CD8-positive, alpha-beta memory T cell (primary cell): ENCODE measurements around the gene PROSER3. TPM values are rescaled to one million over a fixed set of nuclear protein-coding genes. Genes with fewer than 3 reads are reported as not detected.
A peak's percentile ranks its signal among the peaks of the same experiment; 100 is the strongest.

ENCODE experiments used
- CTCF ChIA-PET: fragments of 350-600 bp; sonication (Branson Sonifier 250); formaldehyde crosslinking; loops from one replicate; lab custom pipeline; 2021; ENCODE audit warnings: antibody characterized with exemption; lab: Charles Lee
- POLR2A ChIA-PET: fragments of 350-600 bp; sonication (Branson Sonifier 250); formaldehyde crosslinking; loops from one replicate; lab custom pipeline; 2021; ENCODE audit warnings: antibody characterized with exemption; lab: Charles Lee
- DNase-seq, 5 donors: peaks; one replicate each; pipeline versions ENCODE4 v3.0.0 to v3.0.0-alpha.2; 2020 to 2022; ENCODE audit warnings: mixed read lengths in 1 of 5
- H3K27ac ChIP-seq: one replicate; pipeline ENCODE4 v1.7.0; 2013; ENCODE audit warnings: low read depth, mild to moderate bottlenecking, low read length, moderate library complexity
- H3K27me3 ChIP-seq: 2 replicates; pipeline ENCODE4 v1.7.0; 2013; ENCODE audit warnings: low read length, mild to moderate bottlenecking; ENCODE audit not compliant: insufficient read depth, poor library complexity, severe bottlenecking
- H3K36me3 ChIP-seq: 2 replicates; pipeline ENCODE4 v1.7.0; 2013; ENCODE audit warnings: mild to moderate bottlenecking, low read length, moderate library complexity; ENCODE audit not compliant: insufficient read depth
- H3K4me1 ChIP-seq: 2 replicates; pipeline ENCODE4 v1.7.0; 2013; ENCODE audit warnings: mild to moderate bottlenecking, low read length, moderate library complexity; ENCODE audit not compliant: insufficient read depth
- H3K4me3 ChIP-seq: 2 replicates; pipeline ENCODE4 v1.7.0; 2013; ENCODE audit warnings: mild to moderate bottlenecking, low read length
- H3K9me3 ChIP-seq: 2 replicates; pipeline ENCODE4 v1.7.0; 2013; ENCODE audit warnings: mild to moderate bottlenecking, low read length
- H3K27ac Mint-ChIP-seq, 8 donors: one replicate each; pipeline ENCODE4 v1.8.0; 2020 to 2021; ENCODE audit warnings: mixed read lengths in 8 of 8, mild to moderate bottlenecking in 6 of 8, inconsistent platforms in 3 of 8, moderate library complexity in 3 of 8
- H3K27me3 Mint-ChIP-seq, 2 donors: one replicate each; pipeline ENCODE4 v1.8.0; 2020 to 2021; ENCODE audit warnings: mixed read lengths in 2 of 2, mild to moderate bottlenecking in 1 of 2, moderate library complexity in 1 of 2
- H3K36me3 Mint-ChIP-seq, 3 donors: one replicate each; pipeline ENCODE4 v1.8.0; 2020 to 2021; ENCODE audit warnings: mixed read lengths in 3 of 3, inconsistent platforms in 1 of 3, mild to moderate bottlenecking in 1 of 3
- H3K4me1 Mint-ChIP-seq, 3 donors: one replicate each; pipeline ENCODE4 v1.8.0; 2020 to 2021; ENCODE audit warnings: mixed read lengths in 3 of 3, inconsistent platforms in 1 of 3, mild to moderate bottlenecking in 1 of 3
- H3K4me3 Mint-ChIP-seq, 7 donors: one replicate each; pipeline ENCODE4 v1.8.0; 2020 to 2021; ENCODE audit warnings: mixed read lengths in 7 of 7, mild to moderate bottlenecking in 6 of 7, moderate library complexity in 4 of 7, inconsistent platforms in 2 of 7
- H3K9me3 Mint-ChIP-seq, 5 donors: one replicate each; pipeline ENCODE4 v1.8.0; 2020 to 2022; ENCODE audit warnings: mixed read lengths in 5 of 5, mild to moderate bottlenecking in 3 of 5, moderate library complexity in 2 of 5, inconsistent platforms in 1 of 5
- polyA plus RNA-seq: library from polyadenylated mRNA; unstranded; fragments of 300-500 nt; fragmentation: Illumina TruSeq; gene quantifications from one replicate; pipeline ENCODE4 v1.2.3, GENCODE V29; 2021
- total RNA-seq, 2 experiments: library from RNA; stranded (reverse); gene quantifications; one replicate each; pipeline ENCODE4 v1.2.3, GENCODE V29; 2021

The PROSER3 gene
- total RNA-seq (10 to 100 TPM; 35.2 to 40.5 TPM), polyA plus RNA-seq (8.3 TPM)

DNA sequence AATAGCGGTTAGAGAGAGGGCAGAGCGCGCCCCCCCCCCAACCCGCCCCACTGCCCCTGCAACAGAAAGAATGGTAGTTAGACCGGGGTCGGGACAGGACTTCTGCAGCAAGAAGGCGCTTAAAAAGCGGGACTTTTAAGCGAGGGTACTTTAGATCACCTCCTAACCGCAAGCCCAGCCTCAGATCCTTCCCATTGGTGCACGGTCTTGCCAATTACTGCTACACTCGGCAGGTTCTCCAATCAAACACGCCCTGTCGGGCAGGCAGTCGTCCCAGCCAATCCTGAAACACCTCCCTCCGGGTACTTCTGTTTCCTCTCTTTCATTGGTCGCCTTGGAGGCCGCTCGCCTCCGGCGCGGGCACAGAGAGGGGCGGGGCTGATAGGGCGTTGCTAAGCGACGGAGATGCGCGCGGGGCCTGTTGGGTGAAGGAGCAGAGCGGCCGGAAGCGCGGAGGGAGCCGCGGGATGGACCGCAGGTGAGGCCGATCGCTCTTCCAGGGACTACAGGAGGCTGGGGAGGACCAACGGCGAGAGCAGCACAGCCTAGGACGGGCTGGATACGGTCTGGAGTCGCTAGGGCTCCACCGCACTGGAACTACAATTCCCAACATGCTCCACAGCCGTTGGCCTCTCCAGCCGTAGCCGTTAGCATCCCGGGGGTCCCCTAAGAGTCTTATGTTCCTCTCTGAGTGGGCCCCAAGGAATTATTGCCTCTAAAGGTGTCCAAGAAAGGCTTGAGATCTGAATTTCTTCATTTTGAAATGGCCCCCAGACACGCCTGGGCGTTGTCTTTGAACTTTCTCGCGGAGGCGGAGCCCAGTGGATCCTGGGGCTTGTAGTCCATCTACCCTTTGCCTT is at the start of gene PROSER3:
Gene PROSER3 (plus strand): TSS at position 428 of the 860 bp plus-strand sequence. CDS start 40 bp downstream, at position 468.
- Mint-ChIP-seq H3K27ac (peak within 1 kb of the TSS; percentile 86 to 98 (median 94)), H3K9me3 (peaks cover 0 to 2% (median 0%) of the 10 kb centered on the region in 5 donors), H3K27me3 (peaks cover 0 to 4% of the 10 kb centered on the region in 2 donors), H3K4me3 (peak within 1 kb of the TSS; percentile 93 to 100 (median 95)), H3K4me1 (peaks cover 23 to 47% (median 24%) of the 10 kb centered on the region in 3 donors), H3K36me3 (peaks cover 3 to 44% (median 9%) of the 10 kb centered on the region in 3 donors)
- Histone ChIP-seq H3K4me3 (peak within 1 kb of the TSS; percentile 100), H3K36me3 (peaks cover 12% of the 10 kb centered on the region), H3K4me1 (peaks cover 22% of the 10 kb centered on the region), H3K27ac (peak within 1 kb of the TSS; percentile 99), H3K9me3 (no peaks in the 10 kb centered on the region), H3K27me3 (no peaks in the 10 kb centered on the region)
- ChIA-PET CTCF (no interaction called here), POLR2A (interaction anchor here (0.7 to 1.4 kb wide), 4 partner anchors 10 to 201 kb away, joined by 3 to 5 read pairs (median 4); partner anchors contain the start of gene LIN37)
- peak; percentile 94 to 99 (median 99) for DNase-seq

DNA sequence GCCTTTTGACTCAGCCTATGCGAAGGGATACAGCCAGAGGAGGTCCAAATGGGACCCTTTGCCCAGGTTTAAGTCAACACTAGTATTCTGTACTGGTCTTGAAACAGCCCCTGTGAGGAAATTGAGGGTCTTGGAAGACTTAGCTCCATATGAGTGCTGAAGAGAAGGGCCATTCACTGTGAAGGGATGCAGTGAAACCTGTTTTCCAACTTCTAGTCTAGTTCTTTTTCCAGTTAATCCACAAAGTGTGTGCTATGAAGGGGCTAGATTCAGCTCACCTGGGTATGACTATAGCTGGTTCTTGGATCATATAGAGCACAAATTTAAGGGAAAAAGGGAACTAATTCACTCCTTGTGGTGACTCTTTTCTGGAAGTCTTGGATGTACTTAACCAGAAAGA is 49.6 kb upstream of the PROSER3 start:
- ChIA-PET POLR2A (no interaction called here), CTCF (no interaction called here)
- Histone ChIP-seq H3K27ac (no peak overlapping the region), H3K9me3 (no peaks in the 10 kb centered on the region), H3K4me3 (no peak overlapping the region), H3K4me1 (peaks cover 26% of the 10 kb centered on the region), H3K27me3 (no peaks in the 10 kb centered on the region), H3K36me3 (no peaks in the 10 kb centered on the region)
- Mint-ChIP-seq H3K27me3 (peaks cover 0 to 4% of the 10 kb centered on the region in 2 donors), H3K36me3 (no peaks in the 10 kb centered on the region), H3K9me3 (no peaks in the 10 kb centered on the region), H3K27ac (peak overlapping the region in 1 of 8 donors; percentile 24), H3K4me1 (peaks cover 20 to 31% (median 31%) of the 10 kb centered on the region in 3 donors), H3K4me3 (no peak overlapping the region)
- DNase-seq, result no peak

DNA sequence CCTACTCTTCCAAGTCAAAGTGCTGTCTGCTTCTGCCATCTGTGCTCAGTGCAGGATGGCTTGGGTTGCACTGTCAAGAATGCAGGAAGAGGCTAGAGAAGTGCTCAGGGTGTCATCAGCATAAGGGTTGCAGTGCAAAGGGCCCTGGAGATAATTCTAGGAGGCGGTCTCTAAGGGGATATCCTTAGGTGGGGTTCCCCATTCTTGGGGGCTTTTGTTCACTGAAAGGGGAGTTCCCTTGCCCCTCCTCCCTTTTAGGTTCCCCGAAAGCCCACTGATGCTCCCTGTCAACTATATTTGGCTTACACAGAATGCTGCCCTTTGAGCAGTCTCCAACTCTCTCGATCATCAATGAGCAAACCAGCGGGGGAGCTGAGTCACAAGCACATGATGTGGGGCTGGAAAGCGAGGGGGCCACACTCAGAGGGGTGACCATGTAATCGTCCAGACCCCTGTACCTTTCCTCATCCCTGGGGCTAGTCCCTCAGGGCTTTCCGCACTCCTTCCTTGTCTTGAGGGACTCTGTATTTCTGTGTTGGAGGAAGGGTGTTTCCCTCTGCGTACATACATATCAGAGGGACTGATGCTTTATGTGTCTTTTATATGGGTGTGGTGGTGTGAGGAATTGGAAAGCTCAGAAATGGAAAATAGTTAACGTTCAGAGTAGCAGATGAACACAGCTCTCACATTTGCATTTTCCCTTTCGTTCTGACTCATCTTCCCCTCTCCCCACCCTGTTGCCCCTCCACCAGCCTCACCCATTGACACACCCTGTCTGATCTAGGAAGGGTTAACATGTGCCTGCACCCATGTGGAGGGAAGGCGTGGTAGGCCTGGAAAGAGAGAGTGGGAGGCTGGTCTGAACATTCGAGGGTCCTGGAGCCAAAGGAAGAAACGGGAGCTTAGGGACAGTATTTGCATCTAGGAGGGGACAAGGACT is 46.9 kb upstream of the PROSER3 start:
- Mint-ChIP-seq H3K9me3 (no peaks in the 10 kb centered on the region), H3K27ac (peak overlapping the region in 7 of 8 donors; percentile 10 to 92 (median 77)), H3K36me3 (no peaks in the 10 kb centered on the region), H3K4me1 (peaks cover 40 to 58% (median 56%) of the 10 kb centered on the region in 3 donors), H3K27me3 (peaks cover 0 to 6% of the 10 kb centered on the region in 2 donors), H3K4me3 (peak overlapping the region in 6 of 7 donors; percentile 8 to 52 (median 43))
- no peaks in the 10 kb centered on the region for H3K36me3 ChIP-seq
- POLR2A ChIA-PET, result interaction anchor here (2.8 kb wide), 1 partner anchor 9 kb away, joined by 16 read pairs; no protein-coding TSS in a partner anchor
- peaks cover 52% of the 10 kb centered on the region for H3K4me1 ChIP-seq
- no peaks in the 10 kb centered on the region for H3K9me3 ChIP-seq
- H3K27me3 ChIP-seq, result no peaks in the 10 kb centered on the region
- CTCF ChIA-PET, result interaction anchor here (0.9 to 2.2 kb wide), 4 partner anchors 8 to 29 kb away, joined by 3 to 6 read pairs (median 4); no protein-coding TSS in a partner anchor
- no peak overlapping the region for H3K4me3 ChIP-seq
- no peak overlapping the region for H3K27ac ChIP-seq
- DNase-seq, result no peak

DNA sequence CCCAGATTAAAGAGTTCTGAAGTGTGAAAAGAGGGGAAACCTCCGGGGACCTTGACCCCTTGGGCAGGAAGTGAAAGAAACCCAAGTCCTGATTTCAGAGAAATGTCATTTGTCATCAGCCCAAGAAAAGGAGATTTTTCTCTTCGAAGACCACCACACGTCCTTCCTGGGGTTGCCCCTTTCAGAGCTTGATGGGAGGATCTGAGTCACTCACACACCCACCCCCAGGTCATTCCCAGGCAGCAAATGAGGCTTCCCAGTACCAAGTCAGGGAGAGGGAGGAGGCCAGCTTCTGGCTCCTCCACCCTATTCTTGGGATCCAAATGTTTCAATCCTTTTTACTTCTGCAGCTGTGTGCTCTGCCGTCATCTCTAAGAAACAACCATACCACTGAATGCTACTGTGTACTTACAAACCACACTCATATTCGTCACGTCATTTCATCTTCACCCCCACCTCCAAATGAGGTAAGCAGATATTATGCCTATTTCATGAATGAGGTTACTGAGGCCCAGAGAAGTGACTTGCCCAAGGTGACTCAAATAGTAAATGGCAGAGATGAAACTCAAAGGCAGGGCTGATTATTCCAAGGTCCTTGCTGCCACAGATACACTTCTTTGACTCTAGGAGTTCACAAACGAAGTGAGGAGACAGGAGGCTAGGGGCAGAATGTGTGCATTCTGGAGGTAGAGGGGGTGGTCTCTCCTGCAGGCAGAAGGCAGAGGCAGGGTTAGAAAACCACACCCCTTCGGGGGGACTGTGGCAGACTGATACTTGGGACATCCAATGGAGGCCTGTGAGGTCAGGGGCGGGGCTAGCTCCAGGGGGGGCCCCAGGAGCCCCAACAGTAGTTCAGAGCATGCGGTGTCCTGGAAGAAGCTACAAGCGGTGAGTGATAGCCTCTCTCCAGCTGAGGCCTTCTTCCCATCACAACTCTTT is 45.1 kb upstream of the PROSER3 start:
- peak overlapping the region; percentile 45 for H3K27ac ChIP-seq
- ChIA-PET CTCF (interaction anchor here (0.8 to 4.0 kb wide), 5 partner anchors 10 to 203 kb away, joined by 3 to 20 read pairs (median 4); no protein-coding TSS in a partner anchor), POLR2A (interaction anchor here (2.8 kb wide), 1 partner anchor 11 kb away, joined by 16 read pairs; no protein-coding TSS in a partner anchor)
- Mint-ChIP-seq H3K27ac (peak overlapping the region; percentile 80 to 98 (median 90)), H3K4me3 (peak overlapping the region; percentile 55 to 84 (median 67)), H3K36me3 (peaks cover 0 to 6% (median 0%) of the 10 kb centered on the region in 3 donors), H3K27me3 (peaks cover 0 to 8% of the 10 kb centered on the region in 2 donors), H3K9me3 (no peaks in the 10 kb centered on the region), H3K4me1 (peaks cover 47 to 65% (median 64%) of the 10 kb centered on the region in 3 donors)
- H3K27me3 ChIP-seq, result no peaks in the 10 kb centered on the region
- no peaks in the 10 kb centered on the region for H3K9me3 ChIP-seq
- DNase-seq, result peak in 4 of 5 donors; percentile 30 to 62 (median 44)
- no peaks in the 10 kb centered on the region for H3K36me3 ChIP-seq
- peak overlapping the region; percentile 4 for H3K4me3 ChIP-seq
- peaks cover 58% of the 10 kb centered on the region for H3K4me1 ChIP-seq

DNA sequence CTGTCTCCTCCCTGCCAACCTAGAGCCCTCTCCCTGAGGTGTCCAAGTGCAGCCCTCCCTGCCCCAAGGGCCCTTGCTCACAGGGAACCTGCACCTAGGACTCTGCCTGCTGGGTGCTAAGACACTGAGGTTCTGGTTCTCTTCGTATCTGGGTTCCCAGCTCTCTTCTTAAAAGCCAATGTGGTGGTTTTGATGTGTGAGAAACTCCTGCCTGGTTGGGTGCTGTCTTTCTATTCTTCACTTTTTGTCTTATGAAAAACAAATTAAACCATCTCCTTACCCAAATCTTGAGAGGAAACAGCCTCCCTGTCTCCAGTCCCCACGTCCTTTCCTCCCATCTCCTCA is 44.5 kb upstream of the PROSER3 start:
- H3K9me3 ChIP-seq, result no peaks in the 10 kb centered on the region
- peak overlapping the region; percentile 4 for H3K4me3 ChIP-seq
- no peaks in the 10 kb centered on the region for H3K36me3 ChIP-seq
- Mint-ChIP-seq H3K27me3 (peaks cover 0 to 8% of the 10 kb centered on the region in 2 donors), H3K4me3 (peak overlapping the region; percentile 17 to 84 (median 67)), H3K36me3 (peaks cover 0 to 7% (median 0%) of the 10 kb centered on the region in 3 donors), H3K4me1 (peaks cover 47 to 67% (median 64%) of the 10 kb centered on the region in 3 donors), H3K27ac (peak overlapping the region; percentile 67 to 98 (median 90)), H3K9me3 (no peaks in the 10 kb centered on the region)
- H3K27ac ChIP-seq, result peak overlapping the region; percentile 45
- H3K4me1 ChIP-seq, result peaks cover 58% of the 10 kb centered on the region
- DNase-seq, result peak in 1 of 5 donors; percentile 41
- ChIA-PET POLR2A (interaction anchor here (2.8 kb wide), 1 partner anchor 12 kb away, joined by 16 read pairs; no protein-coding TSS in a partner anchor), CTCF (interaction anchor here (1.1 to 4.0 kb wide), 3 partner anchors 10 to 204 kb away, joined by 3 to 20 read pairs (median 6); no protein-coding TSS in a partner anchor)
- H3K27me3 ChIP-seq, result no peaks in the 10 kb centered on the region

DNA sequence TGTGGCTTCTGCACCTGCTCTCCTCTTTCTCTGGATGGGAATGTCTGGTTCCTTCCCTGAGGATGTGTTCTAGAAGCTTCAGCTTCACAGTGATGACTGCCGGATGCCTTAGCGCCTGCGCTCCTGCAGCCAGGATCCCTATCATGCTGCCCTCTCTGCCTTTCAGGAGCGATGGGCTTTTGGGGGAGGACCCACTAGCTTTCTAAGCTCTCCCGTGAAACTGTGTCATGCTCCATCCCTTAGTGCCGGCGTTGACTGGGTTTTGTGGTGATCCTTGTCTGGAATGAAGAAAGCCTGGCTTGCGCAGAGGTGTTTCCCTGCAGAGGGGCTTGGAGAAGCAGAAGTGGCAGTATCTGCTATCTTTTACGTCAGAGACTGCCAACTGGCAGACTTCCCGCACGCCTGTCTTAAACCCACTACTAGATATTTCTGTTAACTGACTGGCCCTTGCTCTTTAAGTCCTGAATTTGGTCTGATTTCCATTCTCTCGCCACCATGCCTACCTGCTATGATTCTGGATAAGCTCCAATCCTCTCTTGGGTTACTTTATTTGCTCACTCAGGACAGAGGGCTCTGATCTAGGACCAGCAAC is 44.0 kb upstream of the PROSER3 start:
- H3K27ac Mint-ChIP-seq, result peak overlapping the region; percentile 67 to 98 (median 90)
- peak overlapping the region; percentile 17 to 84 (median 67) for H3K4me3 Mint-ChIP-seq
- Histone ChIP-seq H3K4me3 (peak overlapping the region; percentile 4), H3K36me3 (no peaks in the 10 kb centered on the region), H3K27ac (no peak overlapping the region), H3K9me3 (no peaks in the 10 kb centered on the region), H3K4me1 (peaks cover 62% of the 10 kb centered on the region), H3K27me3 (no peaks in the 10 kb centered on the region)
- H3K9me3 Mint-ChIP-seq, result no peaks in the 10 kb centered on the region
- ChIA-PET CTCF (interaction anchor here (1.0 to 4.0 kb wide), 3 partner anchors 12 to 204 kb away, joined by 3 to 20 read pairs (median 3); no protein-coding TSS in a partner anchor), POLR2A (interaction anchor here (2.8 kb wide), 1 partner anchor 12 kb away, joined by 16 read pairs; no protein-coding TSS in a partner anchor)
- peaks cover 50 to 72% (median 64%) of the 10 kb centered on the region in 3 donors for H3K4me1 Mint-ChIP-seq
- no peak for DNase-seq
- peaks cover 0 to 10% (median 0%) of the 10 kb centered on the region in 3 donors for H3K36me3 Mint-ChIP-seq
- H3K27me3 Mint-ChIP-seq, result peaks cover 0 to 8% of the 10 kb centered on the region in 2 donors
